ENCODE data around the gene DTX4. TPM values are rescaled to one million over a fixed set of nuclear protein-coding genes. Genes with fewer than 3 reads are reported as not detected.
A peak's percentile ranks its signal among the peaks of the same experiment; 100 is the strongest.

Gene DTX4
- total and polyA plus RNA-seq, 2 of the 4 experiments (the other 2 are of a cell fraction), result 2.7 to 3.0 TPM

DNA sequence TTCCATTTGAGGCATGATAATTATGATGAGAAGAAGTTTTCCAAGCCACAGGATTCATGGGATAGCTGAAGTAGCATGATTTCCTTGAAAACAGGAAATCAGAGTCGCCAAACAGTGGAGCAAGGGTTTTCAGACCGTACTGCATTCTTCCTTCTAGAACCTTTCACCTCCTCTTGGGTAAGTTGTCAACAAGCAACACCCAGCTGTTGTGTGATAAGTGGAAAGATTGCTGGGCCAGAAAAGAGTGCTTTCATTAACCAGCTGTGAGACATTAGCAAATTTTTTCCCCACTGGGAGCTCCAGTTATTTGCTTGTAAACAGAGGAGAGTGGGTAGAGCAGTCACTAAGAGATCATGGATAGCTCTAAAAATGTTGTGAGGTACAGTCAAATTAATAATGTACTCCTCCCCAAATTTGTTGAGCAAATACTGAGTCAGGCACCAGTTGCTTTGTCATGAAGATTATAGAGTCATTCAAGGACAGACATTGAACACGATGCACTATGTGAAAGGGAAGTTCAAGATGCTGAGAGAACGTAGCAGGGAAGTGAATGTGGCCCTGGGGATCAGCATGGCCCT, 52.5 kb downstream of the DTX4 start:
- Histone ChIP-seq H3K27ac (ENCODE audit: insufficient read depth, low read length) (peak overlapping the region; percentile 80; the same call in 1 of the 2 replicates), H2AK9ac (replicated peaks; ENCODE audit: low read depth, low read length, poor library complexity) (no peak overlapping the region), H3K14ac (replicated peaks; ENCODE audit: low read depth, low read length) (peak overlapping the region; percentile 77), H3K27me3 (ENCODE audit: control insufficient read depth, insufficient read depth, low read length) (no peaks in the 10 kb centered on the region), H2BK15ac (ENCODE audit: low read depth, low read length) (peak overlapping the region; percentile 12; the same call in 1 of the 3 replicates), H2BK5ac (ENCODE audit: low read depth, low read length, poor library complexity, severe bottlenecking) (peak overlapping the region; percentile 31), H3K9me1 (ENCODE audit: insufficient read depth, low read length) (peaks cover 17% of the 10 kb centered on the region), H2BK20ac (ENCODE audit: low read depth, low read length) (peak overlapping the region; percentile 89), H2AFZ (replicated peaks; ENCODE audit: low read length, poor library complexity) (no peak overlapping the region), H2BK120ac (ENCODE audit: low read depth, low read length) (peak overlapping the region; percentile 85), H2AK5ac (ENCODE audit: low read depth, low read length) (peak overlapping the region; percentile 10; the same call in 1 of the 2 replicates), H3K56ac (ENCODE audit: extremely low read depth, insufficient read depth, low read length) (no peak overlapping the region), H3K36me3 (ENCODE audit: control insufficient read depth, insufficient read depth, low read length) (no peaks in the 10 kb centered on the region), H4K8ac (ENCODE audit: low read depth in 2 of 2, low read length in 2 of 2) (peak overlapping the region in 1 of 2 experiments; percentile 49; a peak in 2 of 4 replicates), H3K23ac (ENCODE audit: low read depth, low read length) (peak overlapping the region; percentile 63), H3K79me1 (ENCODE audit: low read depth in 1 of 2, low read length in 2 of 2) (no peaks in the 10 kb centered on the region), H3K4ac (ENCODE audit: low read depth, low read length) (peak overlapping the region; percentile 75), H3K9ac (ENCODE audit: low read depth, low read length) (no peak overlapping the region), H3K4me1 (ENCODE audit: control insufficient read depth, insufficient read depth, low read length) (peaks cover 24% of the 10 kb centered on the region), H4K5ac (ENCODE audit: low read depth, low read length) (peak overlapping the region; percentile 4; the same call in 1 of the 2 replicates), H4K20me1 (ENCODE audit: insufficient read depth, low read length) (no peaks in the 10 kb centered on the region), H4K91ac (ENCODE audit: insufficient read depth, low read depth, low read length) (peak overlapping the region; percentile 40; the same call in 1 of the 2 replicates), H3K9me3 (ENCODE audit: control insufficient read depth, insufficient read depth, low read length) (no peaks in the 10 kb centered on the region), H3K4me2 (ENCODE audit: low read depth, low read length) (no peak overlapping the region), H3K18ac (ENCODE audit: low read depth, low read length) (peak overlapping the region; percentile 85), H3K4me3 (ENCODE audit: insufficient read depth, low read depth, low read length) (no peak overlapping the region)
- no TSS peak for BruUV-seq (replicated peaks)
- DNase-seq (no peak), ATAC-seq (ENCODE audit: low read depth) (peak; percentile 6)
- in situ Hi-C loops (cut with MboI; ENCODE audit: low sequenced_read_pairs), result no loop called here
- TF ChIP-seq SMC3 (IDR thresholded peaks at IDR 0.05; ENCODE audit: low read depth, low read length), result no peak
- no peak for TF ChIP-seq BHLHE40 (IDR thresholded peaks at IDR 0.05; ENCODE audit: low read depth, low read length)
- TF ChIP-seq CEBPB (IDR thresholded peaks at IDR 0.05; ENCODE audit: low read depth, low read length), result no peak
- TF ChIP-seq, protein P1, sequence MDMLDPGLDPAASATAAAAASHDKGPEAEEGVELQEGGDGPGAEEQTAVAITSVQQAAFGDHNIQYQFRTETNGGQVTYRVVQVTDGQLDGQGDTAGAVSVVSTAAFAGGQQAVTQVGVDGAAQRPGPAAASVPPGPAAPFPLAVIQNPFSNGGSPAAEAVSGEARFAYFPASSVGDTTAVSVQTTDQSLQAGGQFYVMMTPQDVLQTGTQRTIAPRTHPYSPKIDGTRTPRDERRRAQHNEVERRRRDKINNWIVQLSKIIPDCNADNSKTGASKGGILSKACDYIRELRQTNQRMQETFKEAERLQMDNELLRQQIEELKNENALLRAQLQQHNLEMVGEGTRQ (IDR thresholded peaks at IDR 0.05; ENCODE audit: low read depth, low read length), result no peak
- TF ChIP-seq, protein P2, sequence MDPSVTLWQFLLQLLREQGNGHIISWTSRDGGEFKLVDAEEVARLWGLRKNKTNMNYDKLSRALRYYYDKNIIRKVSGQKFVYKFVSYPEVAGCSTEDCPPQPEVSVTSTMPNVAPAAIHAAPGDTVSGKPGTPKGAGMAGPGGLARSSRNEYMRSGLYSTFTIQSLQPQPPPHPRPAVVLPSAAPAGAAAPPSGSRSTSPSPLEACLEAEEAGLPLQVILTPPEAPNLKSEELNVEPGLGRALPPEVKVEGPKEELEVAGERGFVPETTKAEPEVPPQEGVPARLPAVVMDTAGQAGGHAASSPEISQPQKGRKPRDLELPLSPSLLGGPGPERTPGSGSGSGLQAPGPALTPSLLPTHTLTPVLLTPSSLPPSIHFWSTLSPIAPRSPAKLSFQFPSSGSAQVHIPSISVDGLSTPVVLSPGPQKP (IDR thresholded peaks at IDR 0.05; ENCODE audit: borderline replicate concordance, low read depth, low read length), result no peak
- TF ChIP-seq CHD1 (IDR thresholded peaks at IDR 0.05; ENCODE audit: low read depth, low read length), result no peak
- no peak for TF ChIP-seq RFX5 (IDR thresholded peaks at IDR 0.05; ENCODE audit: low read depth, low read length)
- no peak for TF ChIP-seq MAFK (IDR thresholded peaks at IDR 0.05; ENCODE audit: low read depth, low read length)
- TF ChIP-seq CTCF (conservative IDR thresholded peaks at IDR 0.05; ENCODE audit: low read depth, low read length), result no peak
- no peak for TF ChIP-seq RAD21 (IDR thresholded peaks at IDR 0.05; ENCODE audit: low read length)
- TF ChIP-seq POLR2A (IDR thresholded peaks at IDR 0.05; ENCODE audit: low read depth, low read length), result no peak
- TF ChIP-seq RCOR1 (IDR thresholded peaks at IDR 0.05; ENCODE audit: insufficient replicate concordance, low read length), result no peak
- no peak for TF ChIP-seq NFE2L2 (IDR thresholded peaks at IDR 0.05; ENCODE audit: low read depth, low read length)
- intact Hi-C loops (cut with micrococcal nuclease), result loop anchor here (5.0 kb wide), 2 partner anchors 52 to 58 kb away; partner anchors contain the start of gene DTX4
- ChIA-PET CTCF (interaction anchor here (0.7 to 1.3 kb wide), 4 partner anchors 9 to 53 kb away, joined by 3 to 5 read pairs (median 4); partner anchors contain the start of gene DTX4), POLR2A (ENCODE audit: unreplicated experiment) (no interaction called here)
- dilution Hi-C loops (cut with HindIII; ENCODE audit: low sequenced_read_pairs, unreplicated experiment), result no loop called here
- WGBS, 2 experiments (ENCODE audit: extremely low coverage in 2 of 2, insufficient read length in 1 of 2), result 61% methylated on average over 2 of the region's 4 CpGs; no CpG with 5 or more reads in 1 of the 2 experiments
